CD4-positive, CD25-positive, alpha-beta regulatory T cell (primary cell): Measurements from ENCODE around the gene TANC1. TPM values are rescaled to one million over a fixed set of nuclear protein-coding genes. Genes with fewer than 3 reads are reported as not detected.
A peak's percentile ranks its signal among the peaks of the same experiment; 100 is the strongest.

Experiments
- ATAC-seq, 2 donors: fragments of 150-1000 bp; cut with Tn5 transposase; one replicate each; pipeline ENCODE4 v1.10.0; 2021; ENCODE audit warnings: low read depth in 2 of 2, moderate number of reproducible peaks in 2 of 2, moderate library complexity in 1 of 2
- DNase-seq, 3 donors: peaks; one replicate each; pipeline versions ENCODE4 v3.0.0 to v3.0.0-alpha.2; 2012 to 2022; ENCODE audit warnings: mixed read lengths in 1 of 3
- H3K27ac ChIP-seq: one replicate; pipeline ENCODE4 v1.7.0; 2013; ENCODE audit warnings: mild to moderate bottlenecking, low read length; ENCODE audit not compliant: insufficient read depth, poor library complexity, severe bottlenecking
- H3K27me3 ChIP-seq: one replicate; pipeline ENCODE4 v1.7.0; 2013; ENCODE audit warnings: low read length; ENCODE audit not compliant: control insufficient read depth, insufficient read depth
- H3K36me3 ChIP-seq: one replicate; pipeline ENCODE4 v1.7.0; 2013; ENCODE audit warnings: mild to moderate bottlenecking, low read length, moderate library complexity; ENCODE audit not compliant: control insufficient read depth, insufficient read depth
- H3K4me1 ChIP-seq: 2 replicates; pipeline ENCODE4 v1.7.0; 2013; ENCODE audit warnings: mild to moderate bottlenecking, low read length; ENCODE audit not compliant: insufficient read depth, control insufficient read depth, poor library complexity, severe bottlenecking
- H3K4me3 ChIP-seq: one replicate; pipeline ENCODE4 v1.7.0; 2013; ENCODE audit warnings: low read depth, mild to moderate bottlenecking, low read length, moderate library complexity
- H3K9me3 ChIP-seq, 2 experiments: 1 replicate in 1 of 2; 2 replicates in 1 of 2; pipeline ENCODE4 v1.7.0; 2013; ENCODE audit warnings: low read length in 2 of 2, mild to moderate bottlenecking in 1 of 2, moderate library complexity in 1 of 2; ENCODE audit not compliant: control insufficient read depth in 2 of 2
- H3K27ac Mint-ChIP-seq, 3 donors: one replicate each; pipeline ENCODE4 v1.8.0; 2020 to 2022; ENCODE audit warnings: mild to moderate bottlenecking in 3 of 3, mixed read lengths in 3 of 3, moderate library complexity in 2 of 3
- H3K27me3 Mint-ChIP-seq: one replicate; pipeline ENCODE4 v1.8.0; 2022; ENCODE audit warnings: mild to moderate bottlenecking, mixed read lengths
- H3K36me3 Mint-ChIP-seq: one replicate; pipeline ENCODE4 v1.8.0; 2020; ENCODE audit warnings: mixed read lengths
- H3K4me1 Mint-ChIP-seq, 4 donors: one replicate each; pipeline ENCODE4 v1.8.0; 2020 to 2022; ENCODE audit warnings: mixed read lengths in 4 of 4, mild to moderate bottlenecking in 1 of 4
- H3K4me3 Mint-ChIP-seq, 4 donors: one replicate each; pipeline ENCODE4 v1.8.0; 2020 to 2022; ENCODE audit warnings: mild to moderate bottlenecking in 4 of 4, mixed read lengths in 4 of 4, moderate library complexity in 3 of 4
- H3K9me3 Mint-ChIP-seq, 7 donors: one replicate each; pipeline ENCODE4 v1.8.0; 2020 to 2022; ENCODE audit warnings: mixed read lengths in 7 of 7, mild to moderate bottlenecking in 3 of 7, moderate library complexity in 2 of 7
- polyA plus RNA-seq, 4 donors: library from polyadenylated mRNA; unstranded; fragments of 300-500 nt; fragmentation: Illumina TruSeq; gene quantifications; one replicate each; pipeline ENCODE4 v1.2.3, GENCODE V29; 2021
- total RNA-seq: library from RNA; stranded (reverse); gene quantifications from one replicate; pipeline ENCODE4 v1.2.3, GENCODE V29; 2022

TANC1 gene
- total and polyA plus RNA-seq, 5 donors from 2014 or later = 0.06 to 0.07 TPM; not detected in 3

- no peak overlapping the region for H3K27ac Mint-ChIP-seq
- peaks cover 0 to 5% (median 2%) of the 10 kb centered on the region in 4 donors for H3K4me1 Mint-ChIP-seq
- no peak for ATAC-seq
- H3K4me3 ChIP-seq = no peak overlapping the region
- no peaks in the 10 kb centered on the region for H3K27me3 Mint-ChIP-seq
- no peaks in the 10 kb centered on the region for H3K4me1 ChIP-seq
- peaks cover 35% of the 10 kb centered on the region for H3K36me3 Mint-ChIP-seq
- H3K9me3 Mint-ChIP-seq = peaks cover 0 to 2% (median 0%) of the 10 kb centered on the region in 7 donors
- H3K4me3 Mint-ChIP-seq = no peak overlapping the region
- peaks cover 4% of the 10 kb centered on the region for H3K36me3 ChIP-seq
- no peak overlapping the region for H3K27ac ChIP-seq
- no peaks in the 10 kb centered on the region for H3K9me3 ChIP-seq
- no peak for DNase-seq
- no peaks in the 10 kb centered on the region for H3K27me3 ChIP-seq
Observed at GRCh38 chr2:159270744-159271379, 302.4 kb downstream of the TANC1 start.

GRCh38 chr2:159272156-159272555 is 303.7 kb downstream of the TANC1 start:
- Histone ChIP-seq H3K9me3 (no peaks in the 10 kb centered on the region), H3K4me3 (no peak overlapping the region), H3K27me3 (no peaks in the 10 kb centered on the region), H3K36me3 (peaks cover 4% of the 10 kb centered on the region), H3K4me1 (no peaks in the 10 kb centered on the region), H3K27ac (no peak overlapping the region)
- peaks cover 0 to 5% (median 2%) of the 10 kb centered on the region in 4 donors for H3K4me1 Mint-ChIP-seq
- H3K4me3 Mint-ChIP-seq = no peak overlapping the region
- peaks cover 35% of the 10 kb centered on the region for H3K36me3 Mint-ChIP-seq
- H3K27me3 Mint-ChIP-seq = no peaks in the 10 kb centered on the region
- no peak overlapping the region for H3K27ac Mint-ChIP-seq
- DNase-seq (no peak), ATAC-seq (no peak)
- peaks cover 0 to 2% (median 0%) of the 10 kb centered on the region in 7 donors for H3K9me3 Mint-ChIP-seq

GRCh38 chr2:159275111-159275510 is 306.7 kb downstream of the TANC1 start:
- Mint-ChIP-seq H3K36me3 (peaks cover 22% of the 10 kb centered on the region), H3K27ac (no peak overlapping the region), H3K9me3 (no peaks in the 10 kb centered on the region), H3K4me3 (no peak overlapping the region), H3K4me1 (peaks cover 0 to 4% (median 0%) of the 10 kb centered on the region in 4 donors), H3K27me3 (no peaks in the 10 kb centered on the region)
- Histone ChIP-seq H3K9me3 (no peaks in the 10 kb centered on the region), H3K4me3 (no peak overlapping the region), H3K4me1 (no peaks in the 10 kb centered on the region), H3K27ac (no peak overlapping the region), H3K27me3 (no peaks in the 10 kb centered on the region), H3K36me3 (peaks cover 4% of the 10 kb centered on the region)
- DNase-seq (no peak), ATAC-seq (no peak)

GRCh38 chr2:159279700-159280099 is 311.3 kb downstream of the TANC1 start:
- Mint-ChIP-seq H3K27ac (no peak overlapping the region), H3K36me3 (peaks cover 11% of the 10 kb centered on the region), H3K4me1 (peaks cover 0 to 11% (median 3%) of the 10 kb centered on the region in 4 donors), H3K27me3 (no peaks in the 10 kb centered on the region), H3K9me3 (peaks cover 0 to under 1% (median 0%) of the 10 kb centered on the region in 7 donors), H3K4me3 (no peak overlapping the region)
- no peak overlapping the region for H3K4me3 ChIP-seq
- H3K27me3 ChIP-seq = no peaks in the 10 kb centered on the region
- no peaks in the 10 kb centered on the region for H3K36me3 ChIP-seq
- H3K4me1 ChIP-seq = no peaks in the 10 kb centered on the region
- ATAC-seq (no peak), DNase-seq (no peak)
- no peak overlapping the region for H3K27ac ChIP-seq
- no peaks in the 10 kb centered on the region for H3K9me3 ChIP-seq

GRCh38 chr2:159281002-159281401 is 312.6 kb downstream of the TANC1 start:
- DNase-seq = no peak
- ATAC-seq = no peak
- Histone ChIP-seq H3K9me3 (no peaks in the 10 kb centered on the region), H3K4me1 (peaks cover 4% of the 10 kb centered on the region), H3K4me3 (no peak overlapping the region), H3K36me3 (no peaks in the 10 kb centered on the region), H3K27ac (no peak overlapping the region), H3K27me3 (no peaks in the 10 kb centered on the region)
- Mint-ChIP-seq H3K4me1 (peaks cover 6 to 17% (median 8%) of the 10 kb centered on the region in 4 donors), H3K27me3 (no peaks in the 10 kb centered on the region), H3K27ac (no peak overlapping the region), H3K4me3 (peak overlapping the region in 1 of 4 donors; percentile 35), H3K36me3 (peaks cover 7% of the 10 kb centered on the region), H3K9me3 (peaks cover 0 to 2% (median 0%) of the 10 kb centered on the region in 7 donors)

Other genes with a start within 250 kb of the TANC1 start
- gene DAPL1, start 173.3 kb upstream of the TANC1 start, total RNA-seq = not detected
- gene DAPL1, start 173.3 kb upstream of the TANC1 start, polyA plus RNA-seq = not detected